SH-SY5Y (cell line): ENCODE results near the gene TBKBP1.

Experiments
- GATA2 ChIP-seq: IDR thresholded peaks from 2 replicates; pipeline ENCODE4 v1.6.1; 2011; ENCODE audit warnings: mild to moderate bottlenecking, low read depth, low read length
- GATA3 ChIP-seq: IDR thresholded peaks from 2 replicates; pipeline ENCODE4 v1.6.1; 2011; ENCODE audit warnings: low read depth, mild to moderate bottlenecking, low read length, moderate library complexity

GRCh38 chr17:47686664-47687327 lies 7.2 kb upstream of the TBKBP1 start:
- no peak for TF ChIP-seq GATA2
- no peak for TF ChIP-seq GATA3
